PC-9 (cell line): ENCODE data around the gene LCN12.

ENCODE experiments used
- EZH2 ChIP-seq: fragments of 200-600 bp; sonication (generic); IDR thresholded peaks from 2 replicates; pipeline ENCODE4 v1.8.0; 2017; ENCODE audit warnings: antibody characterized with exemption, low read depth
- TF ChIP-seq, protein P1 (sequence below): fragments of 200-600 bp; sonication (generic); conservative IDR thresholded peaks from 2 replicates; pipeline ENCODE4 v1.6.1; 2017; ENCODE audit warnings: mixed run types, antibody characterized with exemption, mild to moderate bottlenecking, moderate library complexity

DNA sequence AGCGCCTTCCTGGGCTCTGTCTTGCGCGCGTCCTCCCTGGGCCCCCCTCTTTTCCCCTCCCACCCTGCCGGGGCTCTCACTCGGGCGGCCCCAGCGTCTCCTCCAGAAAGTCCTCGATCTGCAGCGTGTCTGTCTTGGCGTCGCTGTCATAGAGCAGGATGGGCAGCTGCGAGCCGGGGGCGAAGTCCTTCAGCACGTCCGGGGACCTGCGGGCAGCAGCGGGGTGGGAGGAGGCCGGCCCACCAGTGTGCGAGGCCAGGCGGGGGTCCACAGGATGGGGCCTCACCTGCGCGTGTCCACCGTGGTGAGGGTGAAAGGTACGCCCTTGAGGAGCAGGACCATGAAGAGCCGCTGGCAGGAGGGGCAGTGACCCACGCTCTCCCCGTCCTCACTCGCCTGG lies 43.3 kb downstream of the LCN12 start:
- TF ChIP-seq, protein P1, sequence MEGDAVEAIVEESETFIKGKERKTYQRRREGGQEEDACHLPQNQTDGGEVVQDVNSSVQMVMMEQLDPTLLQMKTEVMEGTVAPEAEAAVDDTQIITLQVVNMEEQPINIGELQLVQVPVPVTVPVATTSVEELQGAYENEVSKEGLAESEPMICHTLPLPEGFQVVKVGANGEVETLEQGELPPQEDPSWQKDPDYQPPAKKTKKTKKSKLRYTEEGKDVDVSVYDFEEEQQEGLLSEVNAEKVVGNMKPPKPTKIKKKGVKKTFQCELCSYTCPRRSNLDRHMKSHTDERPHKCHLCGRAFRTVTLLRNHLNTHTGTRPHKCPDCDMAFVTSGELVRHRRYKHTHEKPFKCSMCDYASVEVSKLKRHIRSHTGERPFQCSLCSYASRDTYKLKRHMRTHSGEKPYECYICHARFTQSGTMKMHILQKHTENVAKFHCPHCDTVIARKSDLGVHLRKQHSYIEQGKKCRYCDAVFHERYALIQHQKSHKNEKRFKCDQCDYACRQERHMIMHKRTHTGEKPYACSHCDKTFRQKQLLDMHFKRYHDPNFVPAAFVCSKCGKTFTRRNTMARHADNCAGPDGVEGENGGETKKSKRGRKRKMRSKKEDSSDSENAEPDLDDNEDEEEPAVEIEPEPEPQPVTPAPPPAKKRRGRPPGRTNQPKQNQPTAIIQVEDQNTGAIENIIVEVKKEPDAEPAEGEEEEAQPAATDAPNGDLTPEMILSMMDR = no peak
- no peak for TF ChIP-seq EZH2
